Activated T-helper 1 cell treated with anti-CD3 and anti-CD28 coated beads, Interleukin-12 subunit alpha, Interleukin-12 subunit beta, Interleukin-2, Interleukin-4 antibody, amounts not matched to agents 30 ng/mL and 10 ng/mL and 1 ng/mL, durations not matched to agents 14 hours and 24 hours and 36 hours (primary cell): ENCODE results near the gene HECW1. TPM values are rescaled to one million over a fixed set of nuclear protein-coding genes. Genes with fewer than 3 reads are reported as not detected.
A peak's percentile ranks its signal among the peaks of the same experiment; 100 is the strongest.
"Not testable (repeated sequence)": the region's sequence is repeated elsewhere in the genome, so short reads cannot be mapped to it uniquely, and the experiment has no call there.

Experiments
- DNase-seq: peaks from one replicate; pipeline ENCODE4 v3.0.0; 2021; ENCODE audit warnings: low spot score
- H3K27ac Mint-ChIP-seq: one replicate; pipeline ENCODE4 v1.8.0; 2021; ENCODE audit warnings: mild to moderate bottlenecking, mixed read lengths
- H3K27me3 Mint-ChIP-seq: one replicate; pipeline ENCODE4 v1.8.0; 2022; ENCODE audit warnings: mild to moderate bottlenecking, moderate library complexity, mixed read lengths; ENCODE audit not compliant: insufficient read depth
- H3K36me3 Mint-ChIP-seq: one replicate; pipeline ENCODE4 v1.8.0; 2021; ENCODE audit warnings: low read depth, mixed read lengths
- H3K4me1 Mint-ChIP-seq: one replicate; pipeline ENCODE4 v1.8.0; 2021; ENCODE audit warnings: low read depth, mixed read lengths
- H3K4me3 Mint-ChIP-seq: one replicate; pipeline ENCODE4 v1.8.0; 2021; ENCODE audit warnings: mild to moderate bottlenecking, moderate library complexity, mixed read lengths
- H3K9me3 Mint-ChIP-seq: one replicate; pipeline ENCODE4 v1.8.0; 2021; ENCODE audit warnings: mixed read lengths
- intact Hi-C: fragments of 100-400 bp; cut with micrococcal nuclease; formaldehyde crosslinking; loops from one replicate; pipeline ENCODE4 v1.15.1; 2024
- total RNA-seq: library from RNA; stranded (reverse); gene quantifications from 2 replicates; pipeline ENCODE4 v1.2.3, GENCODE V29; 2022

HECW1 gene
- total RNA-seq, 1 donor from 2014 or later = not detected

- Mint-ChIP-seq H3K9me3 (no peaks in the 10 kb centered on the region), H3K4me1 (peaks cover 31% of the 10 kb centered on the region), H3K27ac (no peak overlapping the region), H3K4me3 (no peak overlapping the region), H3K27me3 (peaks cover 7% of the 10 kb centered on the region), H3K36me3 (no peaks in the 10 kb centered on the region)
- intact Hi-C loops = no loop called here
- no peak for DNase-seq
Measured at GRCh38 chr7:43569424-43569823, 457.0 kb downstream of the HECW1 start.

- intact Hi-C loops = loop anchor here (5.0 kb wide), 1 partner anchor 54 kb away; no protein-coding TSS in a partner anchor
- Mint-ChIP-seq H3K4me1 (peaks cover 31% of the 10 kb centered on the region), H3K27ac (peak overlapping the region; percentile 53), H3K36me3 (no peaks in the 10 kb centered on the region), H3K27me3 (peaks cover 3% of the 10 kb centered on the region), H3K9me3 (no peaks in the 10 kb centered on the region), H3K4me3 (no peak overlapping the region)
- DNase-seq = no peak
Measured at GRCh38 chr7:43570688-43571365, 458.4 kb downstream of the HECW1 start.

GRCh38 chr7:43572516-43573049 lies 460.1 kb downstream of the HECW1 start:
- H3K27me3 Mint-ChIP-seq = peaks cover 3% of the 10 kb centered on the region
- H3K4me3 Mint-ChIP-seq = no peak overlapping the region
- peaks cover 2% of the 10 kb centered on the region for H3K36me3 Mint-ChIP-seq
- intact Hi-C loops = loop anchor here (5.0 kb wide), 1 partner anchor 55 kb away; no protein-coding TSS in a partner anchor
- peak; percentile 48 for DNase-seq
- H3K9me3 Mint-ChIP-seq = no peaks in the 10 kb centered on the region
- H3K4me1 Mint-ChIP-seq = peaks cover 35% of the 10 kb centered on the region
- H3K27ac Mint-ChIP-seq = no peak overlapping the region

- not testable (repeated sequence) for H3K27ac Mint-ChIP-seq, DNase-seq, H3K36me3 Mint-ChIP-seq, H3K4me3 Mint-ChIP-seq, H3K27me3 Mint-ChIP-seq, H3K9me3 Mint-ChIP-seq
- intact Hi-C loops = loop anchor here (5.0 kb wide), 1 partner anchor 57 kb away; no protein-coding TSS in a partner anchor
- H3K4me1 Mint-ChIP-seq = peaks cover 32% of the 10 kb centered on the region
Measured at GRCh38 chr7:43573832-43574231, 461.4 kb downstream of the HECW1 start.

- H3K27ac Mint-ChIP-seq = no peak overlapping the region
- H3K27me3 Mint-ChIP-seq = peaks cover 2% of the 10 kb centered on the region
- no peaks in the 10 kb centered on the region for H3K9me3 Mint-ChIP-seq
- intact Hi-C loops = no loop called here
- DNase-seq = no peak
- peaks cover 10% of the 10 kb centered on the region for H3K36me3 Mint-ChIP-seq
- H3K4me3 Mint-ChIP-seq = no peak overlapping the region
- H3K4me1 Mint-ChIP-seq = peaks cover 24% of the 10 kb centered on the region
Measured at GRCh38 chr7:43575506-43575905, 463.1 kb downstream of the HECW1 start.

- Mint-ChIP-seq H3K4me3 (no peak overlapping the region), H3K27me3 (peaks cover 7% of the 10 kb centered on the region), H3K27ac (no peak overlapping the region), H3K9me3 (no peaks in the 10 kb centered on the region), H3K4me1 (peaks cover 17% of the 10 kb centered on the region), H3K36me3 (peaks cover 10% of the 10 kb centered on the region)
- intact Hi-C loops = no loop called here
- DNase-seq = no peak
Measured at GRCh38 chr7:43576241-43576640, 463.8 kb downstream of the HECW1 start.

- no peak for DNase-seq
- Mint-ChIP-seq H3K27me3 (peaks cover 18% of the 10 kb centered on the region), H3K9me3 (no peaks in the 10 kb centered on the region), H3K27ac (no peak overlapping the region), H3K36me3 (peaks cover 10% of the 10 kb centered on the region), H3K4me3 (no peak overlapping the region), H3K4me1 (peaks cover 22% of the 10 kb centered on the region)
- intact Hi-C loops = no loop called here
Measured at GRCh38 chr7:43577485-43577951, 465.1 kb downstream of the HECW1 start.

GRCh38 chr7:43582503-43583423 lies 470.3 kb downstream of the HECW1 start, which contains the start of gene STK17A:
Gene STK17A (plus strand): TSS chr7:43583108. CDS start chr7:43583244, 136 bp downstream.
- Mint-ChIP-seq H3K4me3 (peak within 1 kb of the TSS; percentile 96), H3K27ac (peak within 1 kb of the TSS; percentile 96), H3K4me1 (peaks cover 36% of the 10 kb centered on the region)

GRCh38 chr7:43583424-43584194 lies 471.2 kb downstream of the HECW1 start:
- peak; percentile 59 for DNase-seq
- H3K27ac Mint-ChIP-seq = peak overlapping the region; percentile 96
- intact Hi-C loops = loop anchor here (2.0 kb wide), 1 partner anchor 651 kb away; the partner anchor contains the start of genes MRPL32 and PSMA2
- peaks cover 21% of the 10 kb centered on the region for H3K27me3 Mint-ChIP-seq
- H3K36me3 Mint-ChIP-seq = peaks cover 17% of the 10 kb centered on the region
- peak overlapping the region; percentile 96 for H3K4me3 Mint-ChIP-seq
- no peaks in the 10 kb centered on the region for H3K9me3 Mint-ChIP-seq
- H3K4me1 Mint-ChIP-seq = peaks cover 38% of the 10 kb centered on the region

More at GRCh38 chr7:43582503-43583423, 470.3 kb downstream of the HECW1 start, which contains the start of gene STK17A:
- intact Hi-C loops = loop anchor here (1.0 to 2.0 kb wide), 6 partner anchors 40 to 650 kb away; partner anchors contain the start of genes COA1, MRPL32 and PSMA2
- Mint-ChIP-seq H3K27me3 (peaks cover 21% of the 10 kb centered on the region), H3K9me3 (no peaks in the 10 kb centered on the region), H3K36me3 (peaks cover 15% of the 10 kb centered on the region)
- DNase-seq = peak; percentile 93

- peak overlapping the region; percentile 96 for H3K4me3 Mint-ChIP-seq
- peaks cover 21% of the 10 kb centered on the region for H3K27me3 Mint-ChIP-seq
- H3K9me3 Mint-ChIP-seq = no peaks in the 10 kb centered on the region
- DNase-seq = peak; percentile 13
- peaks cover 44% of the 10 kb centered on the region for H3K4me1 Mint-ChIP-seq
- H3K36me3 Mint-ChIP-seq = peaks cover 17% of the 10 kb centered on the region
- intact Hi-C loops = no loop called here
- peak overlapping the region; percentile 96 for H3K27ac Mint-ChIP-seq
Measured at GRCh38 chr7:43584195-43584586, 471.7 kb downstream of the HECW1 start.

GRCh38 chr7:43584733-43585132 lies 472.3 kb downstream of the HECW1 start:
- DNase-seq, intact Hi-C loops, H3K9me3 Mint-ChIP-seq: not testable (repeated sequence)
- peak overlapping the region; percentile 96 for H3K27ac Mint-ChIP-seq
- H3K4me3 Mint-ChIP-seq = peak overlapping the region; percentile 96
- H3K4me1 Mint-ChIP-seq = peaks cover 50% of the 10 kb centered on the region
- H3K27me3 Mint-ChIP-seq = peaks cover 21% of the 10 kb centered on the region
- peaks cover 21% of the 10 kb centered on the region for H3K36me3 Mint-ChIP-seq

GRCh38 chr7:43585562-43585961 lies 473.1 kb downstream of the HECW1 start:
- DNase-seq = no peak
- H3K36me3 Mint-ChIP-seq = peaks cover 21% of the 10 kb centered on the region
- intact Hi-C loops = no loop called here
- H3K4me3 Mint-ChIP-seq = peak overlapping the region; percentile 96
- H3K4me1 Mint-ChIP-seq = peaks cover 56% of the 10 kb centered on the region
- H3K9me3 Mint-ChIP-seq = no peaks in the 10 kb centered on the region
- H3K27ac Mint-ChIP-seq = peak overlapping the region; percentile 96
- H3K27me3 Mint-ChIP-seq = peaks cover 18% of the 10 kb centered on the region
